Measurements from ENCODE around the gene SPSB1. TPM values are rescaled to one million over a fixed set of nuclear protein-coding genes. Genes with fewer than 3 reads are reported as not detected.

Gene SPSB1
- total and polyA plus RNA-seq, 2 of the 4 experiments (the other 2 are of a cell fraction), result 16.7 to 19.8 TPM

DNA sequence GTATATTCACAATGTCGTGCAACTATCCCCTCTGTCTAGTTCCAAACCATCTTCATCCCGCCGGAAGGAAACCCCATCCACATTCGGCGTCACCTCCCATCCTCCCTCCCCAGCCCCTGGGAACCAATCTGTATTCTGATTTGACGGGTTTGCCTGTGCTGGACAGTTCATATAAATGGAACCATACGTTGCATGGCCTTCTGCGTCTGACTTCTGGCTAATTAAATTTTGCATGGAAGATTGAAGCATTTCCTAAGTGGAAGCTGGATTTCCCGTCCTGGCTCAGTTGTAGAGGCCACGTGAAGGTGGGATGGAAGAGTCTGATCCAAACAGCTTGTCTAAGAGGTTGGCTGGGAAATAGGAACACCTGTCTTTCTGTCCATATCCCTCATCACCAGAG lies 14.6 kb downstream of the SPSB1 start:
- peaks cover 13% of the 10 kb centered on the region for H3K4me1 ChIP-seq (ENCODE audit: control insufficient read depth, insufficient read depth, low read length)
- H2BK15ac ChIP-seq (ENCODE audit: low read depth, low read length), result no peak overlapping the region
- in situ Hi-C loops (cut with MboI; ENCODE audit: low sequenced_read_pairs), result no loop called here
- peaks cover 95% of the 10 kb centered on the region for H4K20me1 ChIP-seq (ENCODE audit: insufficient read depth, low read length)
- peaks cover 34% of the 10 kb centered on the region for H3K9me1 ChIP-seq (ENCODE audit: insufficient read depth, low read length)
- no peak overlapping the region for H2BK20ac ChIP-seq (ENCODE audit: low read depth, low read length)
- H4K91ac ChIP-seq (ENCODE audit: insufficient read depth, low read depth, low read length), result no peak overlapping the region
- no peak overlapping the region for H2AK5ac ChIP-seq (ENCODE audit: low read depth, low read length)
- TF ChIP-seq, protein P1, sequence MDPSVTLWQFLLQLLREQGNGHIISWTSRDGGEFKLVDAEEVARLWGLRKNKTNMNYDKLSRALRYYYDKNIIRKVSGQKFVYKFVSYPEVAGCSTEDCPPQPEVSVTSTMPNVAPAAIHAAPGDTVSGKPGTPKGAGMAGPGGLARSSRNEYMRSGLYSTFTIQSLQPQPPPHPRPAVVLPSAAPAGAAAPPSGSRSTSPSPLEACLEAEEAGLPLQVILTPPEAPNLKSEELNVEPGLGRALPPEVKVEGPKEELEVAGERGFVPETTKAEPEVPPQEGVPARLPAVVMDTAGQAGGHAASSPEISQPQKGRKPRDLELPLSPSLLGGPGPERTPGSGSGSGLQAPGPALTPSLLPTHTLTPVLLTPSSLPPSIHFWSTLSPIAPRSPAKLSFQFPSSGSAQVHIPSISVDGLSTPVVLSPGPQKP (IDR thresholded peaks at IDR 0.05; ENCODE audit: borderline replicate concordance, low read depth, low read length), result no peak
- no peak for TF ChIP-seq FOS (IDR thresholded peaks at IDR 0.05; ENCODE audit: low read depth, low read length)
- no peak for TF ChIP-seq MAFK (IDR thresholded peaks at IDR 0.05; ENCODE audit: low read depth, low read length)
- TF ChIP-seq POLR2A (IDR thresholded peaks at IDR 0.05; ENCODE audit: low read depth, low read length), result no peak
- TF ChIP-seq SMC3 (IDR thresholded peaks at IDR 0.05; ENCODE audit: low read depth, low read length), result no peak
- no peak for TF ChIP-seq BHLHE40 (IDR thresholded peaks at IDR 0.05; ENCODE audit: low read depth, low read length)
- TF ChIP-seq, protein P2, sequence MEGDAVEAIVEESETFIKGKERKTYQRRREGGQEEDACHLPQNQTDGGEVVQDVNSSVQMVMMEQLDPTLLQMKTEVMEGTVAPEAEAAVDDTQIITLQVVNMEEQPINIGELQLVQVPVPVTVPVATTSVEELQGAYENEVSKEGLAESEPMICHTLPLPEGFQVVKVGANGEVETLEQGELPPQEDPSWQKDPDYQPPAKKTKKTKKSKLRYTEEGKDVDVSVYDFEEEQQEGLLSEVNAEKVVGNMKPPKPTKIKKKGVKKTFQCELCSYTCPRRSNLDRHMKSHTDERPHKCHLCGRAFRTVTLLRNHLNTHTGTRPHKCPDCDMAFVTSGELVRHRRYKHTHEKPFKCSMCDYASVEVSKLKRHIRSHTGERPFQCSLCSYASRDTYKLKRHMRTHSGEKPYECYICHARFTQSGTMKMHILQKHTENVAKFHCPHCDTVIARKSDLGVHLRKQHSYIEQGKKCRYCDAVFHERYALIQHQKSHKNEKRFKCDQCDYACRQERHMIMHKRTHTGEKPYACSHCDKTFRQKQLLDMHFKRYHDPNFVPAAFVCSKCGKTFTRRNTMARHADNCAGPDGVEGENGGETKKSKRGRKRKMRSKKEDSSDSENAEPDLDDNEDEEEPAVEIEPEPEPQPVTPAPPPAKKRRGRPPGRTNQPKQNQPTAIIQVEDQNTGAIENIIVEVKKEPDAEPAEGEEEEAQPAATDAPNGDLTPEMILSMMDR (conservative IDR thresholded peaks at IDR 0.05; ENCODE audit: low read depth, low read length), result no peak
- ChIA-PET CTCF (no interaction called here), POLR2A (ENCODE audit: unreplicated experiment) (no interaction called here)
- H3K79me1 ChIP-seq (ENCODE audit: low read depth in 1 of 2, low read length in 2 of 2), result peaks cover 32 to 92% of the 10 kb centered on the region in 2 experiments
- ATAC-seq (ENCODE audit: low read depth), result no peak
- H2AFZ ChIP-seq (replicated peaks; ENCODE audit: low read length, poor library complexity), result no peak overlapping the region
- H3K4me2 ChIP-seq (ENCODE audit: low read depth, low read length), result no peak overlapping the region
- H3K56ac ChIP-seq (ENCODE audit: extremely low read depth, insufficient read depth, low read length), result no peak overlapping the region
- H3K27me3 ChIP-seq (ENCODE audit: control insufficient read depth, insufficient read depth, low read length), result no peaks in the 10 kb centered on the region
- no peak overlapping the region for H2AK9ac ChIP-seq (replicated peaks; ENCODE audit: low read depth, low read length, poor library complexity)
- no peak overlapping the region for H2BK5ac ChIP-seq (ENCODE audit: low read depth, low read length, poor library complexity, severe bottlenecking)
- no peak overlapping the region for H3K23ac ChIP-seq (ENCODE audit: low read depth, low read length)
- no peak overlapping the region for H3K18ac ChIP-seq (ENCODE audit: low read depth, low read length)
- no peak overlapping the region for H3K9ac ChIP-seq (ENCODE audit: low read depth, low read length)
- H3K36me3 ChIP-seq (ENCODE audit: control insufficient read depth, insufficient read depth, low read length), result no peaks in the 10 kb centered on the region
- no peaks in the 10 kb centered on the region for H3K9me3 ChIP-seq (ENCODE audit: control insufficient read depth, insufficient read depth, low read length)
- H3K4ac ChIP-seq (ENCODE audit: low read depth, low read length), result no peak overlapping the region
- dilution Hi-C loops (cut with HindIII; ENCODE audit: low sequenced_read_pairs, unreplicated experiment), result no loop called here
- WGBS, 2 experiments (ENCODE audit: extremely low coverage in 2 of 2, insufficient read length in 1 of 2), result no CpG with 5 or more reads among the region's 10 CpGs
- no peak overlapping the region for H3K27ac ChIP-seq (ENCODE audit: insufficient read depth, low read length)
- H3K14ac ChIP-seq (replicated peaks; ENCODE audit: low read depth, low read length), result no peak overlapping the region
- intact Hi-C loops (cut with micrococcal nuclease), result no loop called here
- no peak overlapping the region for H4K5ac ChIP-seq (ENCODE audit: low read depth, low read length)
- no TSS peak for BruUV-seq (replicated peaks)
- no peak overlapping the region for H3K4me3 ChIP-seq (ENCODE audit: insufficient read depth, low read depth, low read length)
- no peak overlapping the region for H2BK120ac ChIP-seq (ENCODE audit: low read depth, low read length)
- DNase-seq, result no peak
- H4K8ac ChIP-seq (ENCODE audit: low read depth in 2 of 2, low read length in 2 of 2), result no peak overlapping the region

Measured in IMR-90 (cell line).